ENCODE measurements around the gene DHCR7.

DNA sequence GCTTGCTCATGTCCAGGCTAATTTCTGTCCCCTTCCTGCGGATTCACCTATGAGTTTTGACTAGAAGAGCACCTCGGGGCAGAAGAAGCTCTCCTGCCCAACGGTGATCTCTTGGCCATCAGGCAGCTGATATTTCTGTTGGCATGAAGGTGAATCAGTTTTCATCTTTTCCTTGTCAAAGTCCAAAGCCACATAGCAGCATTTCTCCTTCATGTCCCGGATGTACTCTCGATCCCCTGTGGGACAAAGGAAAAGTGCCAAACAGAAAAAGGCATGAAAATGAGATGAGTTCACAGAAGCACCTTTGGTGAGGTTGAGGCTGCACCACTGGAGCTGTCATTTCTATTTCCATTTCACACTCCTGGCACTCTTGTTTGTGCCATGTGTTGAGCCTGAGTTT is 56.8 kb downstream of the DHCR7 start:
- TF ChIP-seq, protein P1, sequence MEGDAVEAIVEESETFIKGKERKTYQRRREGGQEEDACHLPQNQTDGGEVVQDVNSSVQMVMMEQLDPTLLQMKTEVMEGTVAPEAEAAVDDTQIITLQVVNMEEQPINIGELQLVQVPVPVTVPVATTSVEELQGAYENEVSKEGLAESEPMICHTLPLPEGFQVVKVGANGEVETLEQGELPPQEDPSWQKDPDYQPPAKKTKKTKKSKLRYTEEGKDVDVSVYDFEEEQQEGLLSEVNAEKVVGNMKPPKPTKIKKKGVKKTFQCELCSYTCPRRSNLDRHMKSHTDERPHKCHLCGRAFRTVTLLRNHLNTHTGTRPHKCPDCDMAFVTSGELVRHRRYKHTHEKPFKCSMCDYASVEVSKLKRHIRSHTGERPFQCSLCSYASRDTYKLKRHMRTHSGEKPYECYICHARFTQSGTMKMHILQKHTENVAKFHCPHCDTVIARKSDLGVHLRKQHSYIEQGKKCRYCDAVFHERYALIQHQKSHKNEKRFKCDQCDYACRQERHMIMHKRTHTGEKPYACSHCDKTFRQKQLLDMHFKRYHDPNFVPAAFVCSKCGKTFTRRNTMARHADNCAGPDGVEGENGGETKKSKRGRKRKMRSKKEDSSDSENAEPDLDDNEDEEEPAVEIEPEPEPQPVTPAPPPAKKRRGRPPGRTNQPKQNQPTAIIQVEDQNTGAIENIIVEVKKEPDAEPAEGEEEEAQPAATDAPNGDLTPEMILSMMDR (IDR thresholded peaks at IDR 0.05), result no peak
- no peak for TF ChIP-seq ZFX (IDR thresholded peaks at IDR 0.05; ENCODE audit: borderline replicate concordance)

Data from 22Rv1 (cell line).